ENCODE results near the gene CBX5. TPM values are rescaled to one million over a fixed set of nuclear protein-coding genes. Genes with fewer than 3 reads are reported as not detected.
A peak's percentile ranks its signal among the peaks of the same experiment; 100 is the strongest.
"Not testable (repeated sequence)": the region's sequence is repeated elsewhere in the genome, so short reads cannot be mapped to it uniquely, and the experiment has no call there.

The CBX5 gene
- total and polyA plus RNA-seq, 9 donors = 57.2 to 89.1 (median 70.0) TPM

DNA sequence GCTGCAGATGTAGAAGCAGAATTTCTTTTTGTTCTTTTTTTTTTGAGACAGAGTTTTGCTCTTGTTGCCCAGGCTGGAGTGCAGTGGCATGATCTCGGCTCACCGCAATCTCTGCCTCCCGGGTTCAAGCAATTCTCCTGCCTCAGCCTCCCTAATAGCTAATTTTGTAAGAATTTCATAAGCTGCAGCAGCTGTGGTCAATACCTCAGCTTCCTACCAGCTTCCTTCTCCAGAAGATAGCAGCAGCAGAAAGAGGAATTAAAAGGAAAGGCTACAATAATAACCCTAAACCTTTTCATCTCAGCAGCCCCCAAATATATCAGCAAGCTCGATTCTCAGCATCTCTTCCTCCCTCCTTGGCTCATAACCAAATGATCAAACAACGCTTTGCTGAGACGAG lies 52.0 kb downstream of the CBX5 start:
- DNase-seq; H3K36me3 ChIP-seq (ENCODE audit: control insufficient read depth, insufficient read depth, low read length); H3K4me1 ChIP-seq (ENCODE audit: control insufficient read depth, insufficient read depth, low read length); H3K9me3 ChIP-seq (replicated peaks; ENCODE audit: control insufficient read depth, low read depth, low read length); H3K4me3 ChIP-seq (ENCODE audit: low read length); H3K27ac ChIP-seq (ENCODE audit: low read length); H3K27me3 ChIP-seq (ENCODE audit: control insufficient read depth, insufficient read depth, low read length): not testable (repeated sequence)
- no CpG with 5 or more reads among the region's 6 CpGs for WGBS (ENCODE audit: insufficient coverage)

DNA sequence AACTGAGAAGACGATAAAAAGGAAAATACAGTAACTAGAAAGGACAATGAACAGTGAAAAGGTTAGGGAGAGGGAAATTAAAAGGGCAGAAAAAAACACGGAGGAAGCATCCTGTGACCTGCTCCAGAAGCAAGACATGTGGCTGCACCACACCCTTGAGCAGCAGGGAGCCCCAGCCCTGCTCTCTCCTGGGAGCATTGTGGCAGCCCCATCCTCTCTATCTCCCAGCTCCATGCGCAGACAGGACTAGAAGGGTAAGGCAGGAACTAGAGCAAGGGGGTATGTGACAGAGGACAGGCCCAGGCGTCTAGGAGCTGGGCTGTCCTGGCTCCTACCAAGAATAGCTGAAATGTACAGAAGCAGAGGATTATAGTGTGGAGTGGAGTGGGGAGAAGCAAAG lies 52.5 kb downstream of the CBX5 start:
- H3K4me1 ChIP-seq (ENCODE audit: control insufficient read depth, insufficient read depth, low read length) = peaks cover 8% of the 10 kb centered on the region
- H3K27ac ChIP-seq (ENCODE audit: low read length) = no peak overlapping the region
- H3K4me3 ChIP-seq (ENCODE audit: low read length) = no peak overlapping the region
- WGBS (ENCODE audit: insufficient coverage) = 50% methylated on average over 2 of the region's 4 CpGs
- no peaks in the 10 kb centered on the region for H3K9me3 ChIP-seq (replicated peaks; ENCODE audit: control insufficient read depth, low read depth, low read length)
- H3K27me3 ChIP-seq (ENCODE audit: control insufficient read depth, insufficient read depth, low read length) = no peaks in the 10 kb centered on the region
- no peaks in the 10 kb centered on the region for H3K36me3 ChIP-seq (ENCODE audit: control insufficient read depth, insufficient read depth, low read length)
- DNase-seq = no peak

DNA sequence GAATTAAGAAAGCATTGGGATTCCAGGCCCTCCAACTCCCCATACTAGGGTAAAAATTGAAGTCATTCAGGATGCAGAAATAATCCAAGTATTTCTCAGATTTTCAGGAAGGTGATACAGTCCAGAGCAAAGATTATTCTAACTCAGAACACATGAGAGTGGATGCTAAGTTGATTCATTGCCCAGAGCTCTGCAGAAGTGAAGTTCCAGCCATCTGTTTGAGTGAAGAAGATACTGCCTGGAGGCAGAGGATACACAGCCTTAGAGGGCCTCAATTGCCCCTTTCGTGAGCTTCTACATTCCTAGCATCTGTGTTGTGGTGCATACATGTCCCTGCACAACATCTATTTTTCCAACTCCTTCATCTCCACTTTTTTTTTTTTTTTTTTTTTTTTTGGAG lies 54.3 kb downstream of the CBX5 start:
- H3K27ac ChIP-seq (ENCODE audit: low read length) = no peak overlapping the region
- H3K4me3 ChIP-seq (ENCODE audit: low read length) = no peak overlapping the region
- H3K36me3 ChIP-seq (ENCODE audit: control insufficient read depth, insufficient read depth, low read length) = no peaks in the 10 kb centered on the region
- H3K9me3 ChIP-seq (replicated peaks; ENCODE audit: control insufficient read depth, low read depth, low read length) = no peaks in the 10 kb centered on the region
- H3K27me3 ChIP-seq (ENCODE audit: control insufficient read depth, insufficient read depth, low read length) = no peaks in the 10 kb centered on the region
- DNase-seq = peak; percentile 72
- WGBS (ENCODE audit: insufficient coverage) = no CpG with 5 or more reads among the region's 1 CpG
- H3K4me1 ChIP-seq (ENCODE audit: control insufficient read depth, insufficient read depth, low read length) = peaks cover 8% of the 10 kb centered on the region

DNA sequence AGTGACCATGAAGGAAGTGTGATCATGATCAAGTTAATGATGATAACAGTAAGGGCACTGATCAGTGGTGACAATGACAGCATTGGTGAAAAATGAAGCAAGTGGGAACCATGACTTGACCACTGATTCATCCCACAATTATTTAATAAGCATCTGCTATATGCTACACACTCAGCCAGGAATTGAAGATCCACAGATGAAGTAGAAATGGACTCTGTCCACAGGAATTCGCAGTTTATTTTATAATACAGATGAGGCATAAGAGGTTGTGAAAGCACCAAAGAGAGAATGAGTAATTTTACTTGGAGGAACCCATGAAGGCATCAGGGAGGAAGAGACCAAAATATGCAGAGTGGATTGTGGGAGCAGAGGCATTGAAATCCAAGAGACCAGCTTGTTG lies 57.3 kb downstream of the CBX5 start:
- peaks cover 6% of the 10 kb centered on the region for H3K27me3 ChIP-seq (ENCODE audit: control insufficient read depth, insufficient read depth, low read length)
- DNase-seq = no peak
- 71% methylated on average over 1 of the region's 1 CpG for WGBS (ENCODE audit: insufficient coverage)
- H3K36me3 ChIP-seq (ENCODE audit: control insufficient read depth, insufficient read depth, low read length) = no peaks in the 10 kb centered on the region
- H3K9me3 ChIP-seq (replicated peaks; ENCODE audit: control insufficient read depth, low read depth, low read length) = no peaks in the 10 kb centered on the region
- H3K4me1 ChIP-seq (ENCODE audit: control insufficient read depth, insufficient read depth, low read length) = peaks cover 12% of the 10 kb centered on the region
- no peak overlapping the region for H3K27ac ChIP-seq (ENCODE audit: low read length)
- no peak overlapping the region for H3K4me3 ChIP-seq (ENCODE audit: low read length)

DNA sequence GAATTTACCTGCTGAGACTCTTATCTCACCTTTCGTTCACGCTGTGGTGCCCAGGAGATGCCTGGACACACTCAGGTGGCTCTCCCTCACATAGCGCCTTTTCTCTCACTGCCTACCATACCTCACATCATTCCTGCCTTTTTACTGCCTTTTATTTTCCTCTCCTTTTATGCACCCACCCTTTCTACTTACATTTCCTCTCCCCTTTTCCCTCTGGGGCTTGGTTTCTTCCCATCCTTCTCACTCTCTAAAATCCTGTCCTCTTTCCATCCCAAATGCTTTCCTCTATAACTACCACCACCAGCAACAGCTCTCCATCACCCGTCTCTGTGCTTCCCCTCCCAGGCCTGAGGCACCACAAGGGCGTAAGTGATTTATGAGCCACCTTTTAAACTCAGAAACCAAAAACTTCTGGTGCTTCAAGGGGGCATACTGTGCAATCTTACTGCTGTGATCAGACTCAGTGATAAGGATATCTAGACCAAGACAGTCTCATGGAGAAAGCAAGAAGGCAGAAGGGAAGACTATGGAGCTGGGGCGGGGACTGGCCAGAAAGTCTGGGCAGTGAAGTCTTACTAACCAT lies 58.4 kb downstream of the CBX5 start:
- Histone ChIP-seq H3K9me3 (replicated peaks; ENCODE audit: control insufficient read depth, low read depth, low read length) (no peaks in the 10 kb centered on the region), H3K4me3 (ENCODE audit: low read length) (no peak overlapping the region), H3K27ac (ENCODE audit: low read length) (no peak overlapping the region), H3K36me3 (ENCODE audit: control insufficient read depth, insufficient read depth, low read length) (no peaks in the 10 kb centered on the region), H3K27me3 (ENCODE audit: control insufficient read depth, insufficient read depth, low read length) (peaks cover 15% of the 10 kb centered on the region), H3K4me1 (ENCODE audit: control insufficient read depth, insufficient read depth, low read length) (peaks cover 19% of the 10 kb centered on the region)
- DNase-seq = no peak
- 87% methylated on average over 4 of the region's 6 CpGs for WGBS (ENCODE audit: insufficient coverage)

DNA sequence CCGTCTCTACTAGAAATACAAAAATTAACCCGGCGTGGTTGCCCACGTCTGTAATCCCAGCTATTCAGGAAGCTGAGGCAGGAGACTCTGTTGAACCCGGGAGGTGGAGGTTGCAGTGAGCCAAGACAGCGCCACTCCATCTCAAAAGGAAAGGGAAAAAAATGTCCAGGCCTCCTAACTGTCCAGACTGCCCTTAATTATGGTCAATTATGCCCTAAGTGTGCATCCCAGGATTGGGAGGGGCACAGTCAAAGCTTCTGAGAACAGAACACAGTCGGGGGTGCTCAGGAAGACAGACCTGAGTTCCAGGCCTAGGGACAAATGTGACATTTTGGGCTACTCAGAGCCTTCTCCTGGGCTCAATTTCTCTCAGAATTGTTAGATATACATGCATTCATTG lies 59.4 kb downstream of the CBX5 start:
- H3K4me3 ChIP-seq (ENCODE audit: low read length) = no peak overlapping the region
- 70% methylated on average over 6 of the region's 7 CpGs for WGBS (ENCODE audit: insufficient coverage)
- no peaks in the 10 kb centered on the region for H3K9me3 ChIP-seq (replicated peaks; ENCODE audit: control insufficient read depth, low read depth, low read length)
- H3K36me3 ChIP-seq (ENCODE audit: control insufficient read depth, insufficient read depth, low read length) = no peaks in the 10 kb centered on the region
- peaks cover 23% of the 10 kb centered on the region for H3K27me3 ChIP-seq (ENCODE audit: control insufficient read depth, insufficient read depth, low read length)
- H3K4me1 ChIP-seq (ENCODE audit: control insufficient read depth, insufficient read depth, low read length) = peaks cover 20% of the 10 kb centered on the region
- no peak overlapping the region for H3K27ac ChIP-seq (ENCODE audit: low read length)
- no peak for DNase-seq

DNA sequence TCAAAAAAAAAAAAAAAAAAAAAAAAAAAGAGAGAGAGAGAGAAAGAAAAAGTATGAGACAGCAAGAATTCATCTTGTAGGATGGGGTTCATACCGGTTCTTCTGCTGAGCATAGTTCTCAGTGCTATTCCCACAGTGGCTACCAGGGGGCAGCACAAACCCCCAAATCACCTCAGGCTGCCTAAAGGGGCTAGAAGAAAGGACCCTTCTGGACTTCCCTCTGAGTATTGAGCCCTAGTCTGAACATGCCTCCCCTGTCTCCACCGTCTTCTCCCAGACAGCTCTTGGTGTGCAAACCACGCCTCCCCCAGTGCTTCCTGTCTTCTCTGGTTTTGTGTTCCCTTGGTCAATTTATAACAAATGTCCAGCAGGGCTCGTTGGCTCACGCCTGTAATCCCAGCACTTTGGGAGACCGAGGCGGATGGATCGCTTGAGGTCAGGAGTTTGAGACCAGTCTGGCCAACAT lies 59.8 kb downstream of the CBX5 start:
- Histone ChIP-seq H3K36me3 (ENCODE audit: control insufficient read depth, insufficient read depth, low read length) (no peaks in the 10 kb centered on the region), H3K4me1 (ENCODE audit: control insufficient read depth, insufficient read depth, low read length) (peaks cover 21% of the 10 kb centered on the region), H3K27ac (ENCODE audit: low read length) (no peak overlapping the region), H3K27me3 (ENCODE audit: control insufficient read depth, insufficient read depth, low read length) (peaks cover 26% of the 10 kb centered on the region), H3K9me3 (replicated peaks; ENCODE audit: control insufficient read depth, low read depth, low read length) (no peaks in the 10 kb centered on the region), H3K4me3 (ENCODE audit: low read length) (no peak overlapping the region)
- WGBS (ENCODE audit: insufficient coverage) = 20% methylated on average over 7 of the region's 8 CpGs
- DNase-seq = peak; percentile 89

DNA sequence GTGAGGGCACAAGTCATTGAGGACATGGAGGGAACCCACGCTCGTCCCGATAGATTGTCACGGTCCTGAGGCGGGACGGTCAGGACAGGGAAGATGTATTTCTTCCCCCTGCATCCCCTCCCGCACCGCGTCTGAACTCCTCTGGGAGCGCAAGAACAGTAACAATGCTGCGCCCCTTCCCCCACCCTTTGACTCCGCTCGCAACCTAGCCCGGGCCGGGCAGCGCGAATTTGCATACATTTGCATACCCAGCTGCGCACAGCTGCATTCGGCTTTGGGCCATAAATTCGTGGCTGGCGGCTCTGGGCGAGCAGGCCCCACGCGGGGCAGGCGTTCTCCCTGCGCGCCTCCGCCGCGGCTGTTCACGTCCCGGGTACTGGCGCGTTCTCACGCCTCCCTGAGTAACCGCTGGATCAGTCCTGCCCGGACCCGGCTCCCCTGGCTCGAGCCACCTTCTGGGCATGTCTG lies 62.1 kb downstream of the CBX5 start:
- Histone ChIP-seq H3K27ac (ENCODE audit: low read length) (no peak overlapping the region), H3K9me3 (replicated peaks; ENCODE audit: control insufficient read depth, low read depth, low read length) (no peaks in the 10 kb centered on the region), H3K36me3 (ENCODE audit: control insufficient read depth, insufficient read depth, low read length) (no peaks in the 10 kb centered on the region), H3K27me3 (ENCODE audit: control insufficient read depth, insufficient read depth, low read length) (peaks cover 36% of the 10 kb centered on the region), H3K4me1 (ENCODE audit: control insufficient read depth, insufficient read depth, low read length) (peaks cover 29% of the 10 kb centered on the region), H3K4me3 (ENCODE audit: low read length) (peak overlapping the region; percentile 35)
- 4% methylated on average over 39 of the region's 39 CpGs for WGBS (ENCODE audit: insufficient coverage)
- peak; percentile 59 for DNase-seq

DNA sequence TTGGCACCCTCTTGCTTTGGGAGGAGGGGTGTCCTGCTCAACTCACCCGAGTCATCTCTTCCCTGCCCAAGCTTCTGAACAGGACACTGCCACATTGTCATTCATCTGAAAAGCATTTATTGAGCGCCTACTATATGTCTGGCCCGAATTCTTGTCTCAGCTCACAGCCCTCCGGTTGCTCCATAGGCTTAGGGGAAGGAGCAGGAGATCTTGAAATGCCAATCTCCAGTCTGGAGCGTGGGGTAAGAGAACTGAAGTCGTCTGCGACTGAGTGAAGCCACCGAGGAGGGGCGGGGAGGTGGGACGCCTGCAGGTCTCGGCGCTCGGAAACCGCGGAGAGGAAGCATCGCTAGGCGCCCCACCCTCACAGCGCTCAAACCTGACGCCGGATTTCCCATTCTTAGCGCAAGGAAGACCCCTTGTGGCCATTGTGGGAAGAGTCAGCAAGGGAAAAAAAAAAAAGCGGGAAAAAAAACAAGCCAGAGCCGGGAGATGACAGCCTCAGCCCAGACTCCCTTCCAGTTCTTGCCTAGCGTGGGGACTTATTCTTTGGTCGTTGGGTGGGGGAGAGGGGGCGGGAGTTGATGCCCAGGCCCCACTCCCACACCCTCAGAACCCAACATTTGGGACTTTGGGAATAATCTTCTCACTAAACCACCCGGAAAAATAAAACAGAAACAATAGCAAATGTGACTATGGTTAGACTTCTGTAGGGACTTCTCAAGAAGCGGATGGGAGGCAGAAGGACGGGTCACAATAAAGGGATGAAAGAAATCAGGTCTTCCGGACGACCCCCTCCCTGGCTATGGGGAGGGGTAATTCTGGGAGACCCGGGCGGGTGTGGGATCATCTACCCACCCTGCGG lies 62.9 kb downstream of the CBX5 start:
- 5% methylated on average over 13 of the region's 34 CpGs for WGBS (ENCODE audit: insufficient coverage)
- no peaks in the 10 kb centered on the region for H3K9me3 ChIP-seq (replicated peaks; ENCODE audit: control insufficient read depth, low read depth, low read length)
- peaks cover 29% of the 10 kb centered on the region for H3K4me1 ChIP-seq (ENCODE audit: control insufficient read depth, insufficient read depth, low read length)
- no peak overlapping the region for H3K27ac ChIP-seq (ENCODE audit: low read length)
- H3K27me3 ChIP-seq (ENCODE audit: control insufficient read depth, insufficient read depth, low read length) = peaks cover 36% of the 10 kb centered on the region
- peak; percentile 95 for DNase-seq
- peak overlapping the region; percentile 35 for H3K4me3 ChIP-seq (ENCODE audit: low read length)
- H3K36me3 ChIP-seq (ENCODE audit: control insufficient read depth, insufficient read depth, low read length) = no peaks in the 10 kb centered on the region

DNA sequence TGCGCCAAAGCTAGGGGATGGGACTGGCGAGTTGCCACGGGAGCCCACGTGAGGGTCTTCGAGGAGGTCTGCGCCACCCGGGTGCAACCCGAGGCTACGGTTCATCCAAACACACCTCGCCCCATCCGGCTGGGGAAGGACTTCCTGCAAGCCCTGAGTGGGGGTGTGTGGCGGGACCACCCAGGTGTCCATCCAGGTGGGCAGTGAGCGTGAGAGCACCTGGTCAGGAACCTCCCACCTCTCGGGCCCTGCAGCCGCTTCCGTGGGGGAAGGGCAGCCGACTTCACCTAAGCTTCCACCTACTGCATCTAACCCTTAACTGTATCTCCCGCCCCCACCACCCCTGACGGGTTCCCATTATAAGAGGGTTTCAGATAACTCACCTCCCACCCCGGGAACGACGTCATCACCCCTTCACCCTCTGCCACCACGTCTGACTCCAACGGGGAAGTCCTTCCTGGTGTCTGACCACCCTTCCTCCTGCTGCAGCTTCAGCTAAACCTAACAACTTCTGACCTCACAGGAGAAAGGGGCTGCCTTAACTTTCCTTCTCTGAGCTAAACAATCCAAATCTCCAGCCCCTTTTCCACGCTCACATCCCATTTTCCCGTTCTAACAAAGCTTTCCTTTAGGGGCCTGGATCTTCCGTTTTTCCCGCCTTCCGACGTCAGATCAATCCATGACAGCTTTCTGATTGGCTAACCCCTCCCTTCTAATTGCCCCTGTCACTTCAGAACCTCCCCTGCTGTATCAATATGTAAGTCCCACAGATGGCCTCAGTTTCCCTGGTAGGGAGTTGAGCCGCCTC lies 63.7 kb downstream of the CBX5 start:
- peaks cover 29% of the 10 kb centered on the region for H3K4me1 ChIP-seq (ENCODE audit: control insufficient read depth, insufficient read depth, low read length)
- peaks cover 36% of the 10 kb centered on the region for H3K27me3 ChIP-seq (ENCODE audit: control insufficient read depth, insufficient read depth, low read length)
- 12% methylated on average over 25 of the region's 31 CpGs for WGBS (ENCODE audit: insufficient coverage)
- H3K4me3 ChIP-seq (ENCODE audit: low read length) = peak overlapping the region; percentile 25
- no peaks in the 10 kb centered on the region for H3K9me3 ChIP-seq (replicated peaks; ENCODE audit: control insufficient read depth, low read depth, low read length)
- no peaks in the 10 kb centered on the region for H3K36me3 ChIP-seq (ENCODE audit: control insufficient read depth, insufficient read depth, low read length)
- peak; percentile 51 for DNase-seq
- H3K27ac ChIP-seq (ENCODE audit: low read length) = no peak overlapping the region
